GM19238 (cell line): Measurements from ENCODE around the gene IER5.
A peak's percentile ranks its signal among the peaks of the same experiment; 100 is the strongest.
"Not testable (repeated sequence)": the region's sequence is repeated elsewhere in the genome, so short reads cannot be mapped to it uniquely, and the experiment has no call there.

Experiments used
- DNase-seq: peaks from one replicate; pipeline ENCODE4 v3.0.0; 2011; ENCODE audit warnings: low spot score; ENCODE audit not compliant: insufficient read length

Gene IER5

GRCh38 chr1:181088079-181089016 is at the start of gene IER5:
Gene IER5, plus strand, starts transcription at chr1:181088700. Its CDS starts 203 bp downstream, at chr1:181088903.
- DNase-seq: peak; percentile 90

DNA sequence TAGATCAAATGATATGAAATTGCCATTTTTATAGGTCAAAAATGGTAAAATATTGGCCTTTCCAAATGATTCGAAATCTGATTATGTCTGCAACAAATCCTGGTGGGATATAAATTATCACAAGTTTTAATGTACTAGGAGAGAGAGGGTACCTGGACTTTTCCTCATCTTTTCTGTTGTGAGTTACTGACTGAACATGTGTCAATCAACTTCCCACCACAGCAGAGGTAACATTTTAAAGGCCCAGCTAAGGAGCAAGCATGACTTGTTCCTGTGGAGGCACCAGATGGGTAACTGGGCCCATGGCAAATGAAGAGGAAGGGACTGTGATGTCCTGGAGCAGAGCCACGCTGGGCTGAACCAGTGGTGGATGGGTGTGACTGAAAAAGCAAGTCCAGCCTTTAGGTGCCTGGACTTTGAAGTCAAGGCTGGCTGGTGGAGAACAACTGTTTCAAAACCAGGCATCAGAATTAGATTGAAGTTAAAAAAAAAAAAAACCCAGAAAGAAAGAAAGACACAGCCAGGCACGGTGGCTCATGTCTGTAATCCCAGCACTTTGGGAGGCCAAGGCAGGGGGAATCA is 48.1 kb upstream of the IER5 start:
- no peak for DNase-seq

- no peak for DNase-seq
Measured at GRCh38 chr1:181043025-181043888, 45.2 kb upstream of the IER5 start.

DNA sequence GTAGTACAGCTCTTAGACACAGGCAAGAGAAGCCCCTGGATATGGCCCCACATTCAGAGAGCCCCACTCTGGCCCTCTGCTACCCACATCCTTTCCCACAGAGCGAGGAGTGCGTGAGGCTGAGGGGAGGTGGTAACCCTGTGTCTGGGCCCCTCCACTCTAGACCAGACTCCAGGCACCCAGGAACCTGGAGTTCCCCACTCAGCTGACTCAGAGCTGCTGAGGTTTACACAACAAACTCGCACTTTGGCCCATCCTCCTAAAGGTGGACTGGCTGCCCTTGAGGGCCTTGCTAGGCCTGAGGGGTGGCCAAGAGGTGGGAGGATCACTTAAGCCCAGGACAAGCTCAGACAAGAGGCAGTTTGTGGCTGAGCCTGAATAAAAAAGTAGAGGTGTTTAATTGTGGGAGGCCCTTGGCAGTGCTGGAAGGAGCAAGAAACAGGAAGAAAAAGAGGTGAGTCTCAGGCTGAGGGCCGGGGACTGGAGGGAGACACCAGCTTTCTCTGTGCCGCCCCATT is 44.0 kb upstream of the IER5 start:
- DNase-seq: peak; percentile 45

DNA sequence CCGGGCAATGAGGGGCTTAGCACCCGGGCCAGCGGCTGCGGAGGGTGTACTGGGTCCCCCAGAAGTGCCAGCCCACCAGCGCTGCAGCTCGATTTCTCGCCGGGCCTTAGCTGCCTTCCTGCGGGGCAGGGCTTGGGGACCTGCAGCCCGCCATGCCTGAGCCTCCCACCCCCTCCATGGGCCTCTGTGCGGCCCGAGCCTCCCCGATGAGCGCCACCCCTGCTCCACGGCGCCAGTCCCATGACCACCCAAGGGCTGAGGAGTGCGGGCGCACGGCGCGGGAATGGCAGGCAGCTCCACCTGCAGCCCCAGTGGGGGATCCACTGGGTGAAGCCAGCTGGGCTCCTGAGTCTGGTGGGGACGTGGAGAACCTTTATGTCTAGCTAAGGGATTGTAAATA is 42.6 kb upstream of the IER5 start:
- not testable (repeated sequence) for DNase-seq

DNA sequence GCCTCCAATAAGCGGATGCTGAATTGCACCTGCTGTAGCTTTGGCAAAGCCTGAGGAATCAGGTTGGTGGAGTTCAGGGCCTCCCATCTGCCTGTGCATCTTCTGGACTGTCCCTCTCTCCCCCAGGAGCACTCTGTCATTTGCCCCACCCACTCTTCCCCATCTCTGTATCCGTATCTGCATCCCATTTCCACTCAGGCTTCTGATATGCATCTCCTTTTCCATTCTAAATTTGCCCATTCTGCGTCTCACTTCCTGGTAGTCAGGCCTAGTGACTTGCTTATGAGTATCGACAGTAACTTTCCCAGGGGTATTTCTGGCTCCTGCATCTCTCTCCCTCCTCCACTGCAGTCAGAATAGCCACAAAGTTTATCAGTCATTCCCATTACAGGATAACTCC is 39.1 kb upstream of the IER5 start:
- no peak for DNase-seq

DNA sequence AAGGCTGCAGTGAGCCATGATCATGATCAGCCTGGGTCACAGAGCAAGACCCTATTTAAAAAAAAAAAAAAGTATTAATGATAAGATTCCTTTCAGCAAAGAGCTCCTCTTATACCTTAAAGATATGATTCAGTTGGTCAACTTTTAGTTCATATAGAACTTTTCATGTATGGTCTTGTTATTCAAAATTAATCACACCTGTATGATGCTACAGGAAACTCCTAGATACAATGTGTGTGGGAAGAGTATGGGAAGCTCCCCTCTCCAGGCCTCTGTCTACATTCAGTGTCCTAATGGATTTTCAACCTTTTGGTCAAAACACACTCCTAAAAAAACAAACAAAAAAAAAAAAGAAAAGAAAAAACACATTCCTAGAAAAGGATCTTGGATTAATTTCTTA is 37.6 kb upstream of the IER5 start:
- no peak for DNase-seq

DNA sequence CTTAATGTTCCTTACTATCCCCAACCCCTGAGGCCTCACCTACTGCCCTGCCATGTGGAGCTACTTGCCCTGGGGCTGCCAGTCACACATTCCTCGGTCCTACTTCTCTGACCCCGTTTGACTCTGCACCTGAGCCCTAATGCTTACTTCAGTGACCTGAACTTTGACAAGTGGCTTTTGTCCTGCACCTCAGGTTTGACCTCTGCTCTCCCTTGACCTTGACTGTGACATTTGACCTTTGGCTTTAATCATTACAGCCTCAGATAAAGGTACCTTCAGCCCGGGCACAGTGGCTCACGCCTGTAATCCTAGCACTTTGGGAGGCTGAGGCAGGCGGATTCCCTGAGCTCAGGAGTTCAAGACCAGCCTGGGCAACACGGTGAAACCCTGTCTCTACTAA is 31.9 kb upstream of the IER5 start:
- DNase-seq: no peak

GRCh38 chr1:181057079-181057478 is 31.4 kb upstream of the IER5 start:
- DNase-seq: no peak

DNA sequence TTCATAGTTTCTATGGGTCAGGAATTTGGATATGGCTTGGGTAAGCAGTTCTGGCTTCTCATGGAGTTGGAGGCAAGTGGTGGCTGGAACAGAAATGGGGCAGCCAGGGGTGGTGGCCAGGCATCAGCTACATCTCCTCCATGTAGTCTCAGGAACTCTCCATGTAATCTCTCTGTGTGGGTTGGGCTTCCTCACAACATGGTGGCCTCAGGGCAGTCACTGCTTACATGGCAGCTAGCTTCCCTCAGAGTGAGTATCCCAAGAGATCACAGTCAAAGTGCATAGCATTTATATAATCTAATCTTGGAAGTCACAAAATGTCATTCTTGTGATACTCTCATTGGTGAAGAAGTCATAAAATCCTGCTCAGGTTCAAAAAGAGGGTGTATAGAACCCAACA is 29.1 kb upstream of the IER5 start:
- DNase-seq: no peak

- no peak for DNase-seq
Measured at GRCh38 chr1:181060066-181060465, 28.4 kb upstream of the IER5 start.

DNA sequence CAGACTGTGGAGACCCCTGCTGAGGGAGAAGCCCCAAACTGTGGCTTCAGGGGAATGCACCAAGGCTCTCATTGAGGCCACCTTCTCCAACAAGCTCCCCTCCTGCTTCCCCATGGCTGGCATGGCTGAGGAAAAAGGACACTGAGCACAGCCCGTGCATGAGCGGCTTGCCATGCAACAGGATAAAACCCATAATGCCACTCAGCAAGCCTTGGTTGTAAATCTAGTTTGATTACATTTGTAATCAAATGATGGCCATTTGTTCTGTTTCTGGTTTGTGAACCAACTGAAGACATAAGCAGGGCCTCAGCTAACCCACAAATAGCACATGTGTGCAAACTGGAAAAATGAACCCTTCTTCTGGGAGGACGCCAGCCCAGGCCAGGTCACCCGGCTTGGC is 27.6 kb upstream of the IER5 start:
- DNase-seq: not testable (repeated sequence)

- no peak for DNase-seq
Measured at GRCh38 chr1:181061487-181061886, 27.0 kb upstream of the IER5 start.

DNA sequence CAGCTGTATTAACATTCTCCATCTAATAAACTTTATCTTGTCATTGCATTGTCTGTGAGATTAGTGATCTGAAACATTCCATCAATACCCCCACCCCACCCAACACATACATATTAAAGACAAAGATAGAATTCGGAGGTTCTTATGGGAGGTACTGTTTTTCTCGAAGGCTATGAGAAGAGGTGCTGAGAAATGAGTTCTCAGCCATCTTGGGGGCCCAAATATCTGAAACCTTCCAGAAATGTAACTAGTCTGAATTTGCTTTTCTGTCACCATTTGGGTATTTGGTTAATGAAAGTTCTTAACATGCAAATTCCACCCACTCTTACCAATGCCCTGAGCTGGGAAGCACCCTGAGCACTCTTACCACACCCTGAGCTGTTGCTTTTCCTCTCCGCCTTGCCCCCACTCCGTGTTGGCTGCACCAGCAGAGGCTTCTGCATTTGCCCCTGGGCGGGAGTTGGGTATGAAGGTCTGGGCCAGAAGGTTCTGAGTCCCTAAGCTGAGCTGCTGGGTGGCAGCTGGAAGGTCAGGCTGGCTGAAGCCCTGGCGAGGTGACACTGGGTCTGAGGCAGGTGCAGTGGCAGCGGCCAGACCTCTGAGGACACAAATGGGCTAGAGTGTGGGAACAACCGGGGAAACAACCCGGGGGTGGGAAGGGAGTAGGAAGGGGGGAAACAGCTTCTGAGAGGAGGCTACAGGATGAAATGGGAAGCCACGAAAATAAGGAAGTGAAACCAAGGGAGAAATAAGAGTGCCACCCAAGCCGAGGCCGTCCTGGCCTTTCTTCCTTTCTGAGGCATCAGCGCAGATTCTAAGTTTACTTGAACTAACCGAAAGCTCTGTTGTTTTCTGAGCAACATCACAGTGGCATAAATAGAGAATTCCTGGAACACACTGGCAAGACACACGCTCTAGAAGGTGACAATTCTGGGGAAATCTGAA is 26.3 kb upstream of the IER5 start:
- DNase-seq: peak; percentile 55

- DNase-seq: peak; percentile 39
Measured at GRCh38 chr1:181062836-181063428, 25.6 kb upstream of the IER5 start.

DNA sequence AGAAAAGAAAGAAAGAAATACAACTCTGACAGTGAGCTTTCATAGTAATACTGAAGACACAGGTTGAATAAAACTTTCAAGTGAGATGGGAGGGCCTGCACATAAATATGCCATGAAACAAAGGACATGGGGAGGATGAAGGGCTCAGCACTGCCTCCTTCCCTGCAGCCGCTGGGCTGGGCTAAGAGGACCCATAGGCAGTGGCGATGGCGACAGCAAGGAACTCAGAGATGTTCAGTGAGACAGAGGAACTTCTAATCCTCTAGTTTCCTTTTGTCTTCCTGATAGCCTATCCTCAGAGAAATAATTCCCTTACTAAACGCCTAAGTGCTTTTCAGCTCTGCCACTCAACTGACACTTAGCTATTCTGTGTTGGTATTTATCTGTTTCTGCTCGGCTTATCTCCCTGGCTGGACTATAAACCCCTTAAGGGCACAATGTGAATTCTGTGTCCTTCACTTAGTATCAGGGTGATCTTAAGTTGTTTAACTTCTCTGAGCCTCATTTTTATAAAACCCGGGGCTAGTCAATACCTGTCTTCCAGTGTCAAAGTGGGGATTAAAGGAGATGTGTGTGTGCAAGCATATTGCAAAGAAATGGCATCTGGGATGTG is 24.4 kb upstream of the IER5 start:
- no peak for DNase-seq

DNA sequence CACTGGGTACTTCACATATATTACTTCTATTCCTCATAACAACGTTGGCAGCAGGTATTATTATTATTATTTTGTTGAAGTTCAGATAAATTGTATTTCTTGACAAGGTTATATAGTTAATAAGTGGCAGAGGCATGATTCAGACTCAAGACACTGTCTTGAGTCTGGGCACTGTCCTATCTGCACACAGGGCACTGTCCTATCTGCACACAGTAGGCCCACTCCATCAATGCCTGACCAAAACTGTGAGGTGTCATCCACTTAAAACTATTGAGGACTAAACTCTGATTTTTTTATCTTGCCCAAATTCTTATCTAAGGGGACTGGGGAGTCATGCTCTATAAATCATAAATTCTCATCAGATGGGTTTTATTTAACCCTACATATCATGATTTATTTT is 23.8 kb upstream of the IER5 start:
- no peak for DNase-seq

GRCh38 chr1:181073638-181074037 is 14.9 kb upstream of the IER5 start:
- DNase-seq: no peak

DNA sequence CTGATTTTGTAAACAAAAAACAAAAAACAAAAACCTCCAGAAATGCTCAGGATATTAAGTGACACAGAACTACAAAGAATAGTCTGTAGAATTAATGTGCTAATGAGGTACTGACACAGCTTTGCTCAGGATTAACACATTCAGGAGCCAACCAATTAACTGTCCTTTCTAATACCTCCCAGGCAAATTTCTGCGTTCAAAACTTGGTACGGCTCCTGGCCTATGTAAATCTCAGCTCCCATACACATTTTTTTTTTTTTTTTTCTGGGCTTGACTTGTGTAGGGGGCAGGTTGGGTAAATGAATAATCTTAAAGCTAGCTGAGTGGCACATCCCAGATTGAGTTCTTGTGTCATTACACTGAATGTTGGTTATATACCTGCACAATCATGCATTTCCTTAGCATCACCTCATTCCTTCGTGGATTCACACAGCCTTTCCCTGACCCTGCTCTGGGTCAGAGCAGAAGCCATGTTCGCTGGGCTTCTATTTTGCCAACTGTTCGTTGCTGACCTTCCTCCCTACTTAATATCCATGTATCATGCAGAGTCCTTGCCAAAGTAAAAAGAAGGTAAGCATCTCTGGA is 12.6 kb upstream of the IER5 start:
- no peak for DNase-seq
